HG03439 (cell line): ENCODE measurements around the gene SLC44A2.

Experiments used
- ATAC-seq: cut with Tn5 transposase; IDR thresholded peaks from one replicate; pipeline ENCODE4 v1.9.1; 2021; ENCODE audit warnings: mild to moderate bottlenecking, moderate library complexity; ENCODE audit not compliant: unreplicated experiment

SLC44A2 gene

DNA sequence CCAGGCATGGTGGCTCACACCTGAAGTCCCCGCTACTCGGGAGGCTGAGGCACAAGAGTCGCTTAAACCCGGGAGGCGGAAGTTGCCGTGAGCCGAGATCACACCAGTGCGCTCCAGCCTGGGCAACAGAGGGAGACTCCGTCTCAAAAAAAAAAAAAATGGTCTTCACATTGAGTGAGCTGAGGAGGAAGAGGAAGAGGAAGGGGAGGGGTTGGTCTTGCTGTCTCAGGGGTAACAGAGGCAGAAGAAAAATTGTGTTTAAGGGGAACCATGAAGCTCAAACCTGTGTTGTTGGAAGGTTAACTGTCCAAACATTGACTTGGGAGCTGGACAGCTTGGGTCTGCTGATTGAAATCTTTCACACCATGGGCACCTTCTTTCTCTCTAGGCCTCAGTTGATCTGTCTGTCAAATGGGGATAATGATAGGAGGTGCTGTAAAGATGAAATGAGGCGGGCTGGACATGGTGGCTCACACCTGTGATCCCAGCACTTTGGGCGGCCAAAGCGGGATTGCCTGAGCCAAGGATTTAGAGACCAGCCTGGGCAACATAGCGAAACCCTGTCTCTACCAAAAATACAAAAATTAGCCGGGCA lies 9.8 kb upstream of the SLC44A2 start:
- no peak for ATAC-seq

GRCh38 chr19:10617409-10618121 lies 7.8 kb upstream of the SLC44A2 start:
- ATAC-seq, result no peak

DNA sequence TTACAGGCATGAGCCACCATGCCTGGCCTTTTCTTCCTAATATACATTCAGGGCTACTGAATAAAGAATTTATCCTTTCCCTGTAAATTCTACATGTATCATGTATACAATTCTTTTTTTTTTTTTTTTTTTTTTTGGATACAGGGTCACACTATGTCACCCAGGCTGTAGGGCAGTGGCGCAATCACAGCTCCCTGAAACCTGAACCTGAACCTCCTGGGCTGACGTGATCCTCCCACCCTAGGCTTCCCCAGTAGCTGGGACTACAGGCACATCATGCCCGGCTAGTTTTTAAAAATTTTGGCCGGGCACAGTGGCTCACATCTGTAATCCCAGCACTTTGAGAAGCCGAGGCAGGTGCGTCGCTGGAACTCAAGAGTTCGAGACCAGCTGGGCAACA lies 6.5 kb upstream of the SLC44A2 start:
- no peak for ATAC-seq

- no peak for ATAC-seq
Measured at GRCh38 chr19:10620786-10621185, 4.6 kb upstream of the SLC44A2 start.

DNA sequence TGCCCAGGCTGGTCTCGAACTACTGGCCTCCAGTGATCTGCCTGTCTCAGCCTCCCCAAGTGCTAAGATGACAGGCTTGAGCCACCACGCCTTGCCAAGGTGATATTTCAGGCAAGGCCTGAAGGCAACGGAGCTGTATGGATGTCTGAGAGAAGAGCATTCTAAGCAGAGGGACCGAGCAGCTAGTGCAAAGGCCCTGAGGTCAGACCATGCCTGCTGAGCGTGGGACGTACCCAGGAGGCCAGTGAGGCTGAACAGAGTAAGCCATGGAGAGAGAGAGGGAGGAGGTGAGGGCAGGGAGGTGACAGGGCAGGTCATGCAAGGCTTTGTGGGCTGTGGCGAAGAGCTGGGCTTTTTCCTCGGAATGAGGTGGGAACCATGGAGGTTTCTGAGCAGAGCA lies 3.4 kb upstream of the SLC44A2 start:
- no peak for ATAC-seq

GRCh38 chr19:10624585-10624984 lies 768 bp upstream of the SLC44A2 start:
- no peak for ATAC-seq

- ATAC-seq, result no peak
Measured at GRCh38 chr19:10625762-10626138, 397 bp downstream of the SLC44A2 start.

DNA sequence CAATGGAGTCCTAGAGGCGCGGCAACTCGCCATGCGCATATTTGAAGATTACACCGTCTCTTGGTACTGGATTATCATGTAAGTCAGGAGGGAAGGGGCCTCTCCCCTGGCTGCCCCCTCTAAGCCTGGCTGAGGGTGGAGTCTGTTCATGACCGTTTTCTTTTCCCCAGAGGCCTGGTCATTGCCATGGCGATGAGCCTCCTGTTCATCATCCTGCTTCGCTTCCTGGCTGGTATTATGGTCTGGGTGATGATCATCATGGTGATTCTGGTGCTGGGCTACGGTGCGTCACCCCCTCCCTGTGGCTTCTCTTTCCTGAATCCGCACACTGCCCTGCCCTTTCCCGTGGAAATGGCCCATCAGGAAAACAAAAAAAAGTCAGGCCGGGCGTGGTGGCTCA lies 6.5 kb downstream of the SLC44A2 start:
- no peak for ATAC-seq

DNA sequence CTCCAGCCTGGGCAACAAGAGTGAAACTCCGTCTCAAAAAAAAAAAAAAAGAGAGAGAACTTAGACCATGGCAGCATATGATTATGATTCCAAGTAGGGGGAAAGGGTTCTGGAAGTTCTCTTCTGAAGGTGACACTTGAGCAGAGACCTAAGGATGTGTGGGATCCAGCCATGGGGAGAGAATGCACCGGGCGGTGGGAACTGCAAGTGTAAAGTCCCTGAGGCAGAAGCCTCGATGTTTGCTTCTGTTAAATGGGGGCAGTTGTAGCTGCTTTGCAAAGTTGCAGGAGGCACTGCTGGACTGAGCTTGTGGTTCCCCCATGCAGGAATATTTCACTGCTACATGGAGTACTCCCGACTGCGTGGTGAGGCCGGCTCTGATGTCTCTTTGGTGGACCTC lies 9.1 kb downstream of the SLC44A2 start:
- ATAC-seq, result no peak

DNA sequence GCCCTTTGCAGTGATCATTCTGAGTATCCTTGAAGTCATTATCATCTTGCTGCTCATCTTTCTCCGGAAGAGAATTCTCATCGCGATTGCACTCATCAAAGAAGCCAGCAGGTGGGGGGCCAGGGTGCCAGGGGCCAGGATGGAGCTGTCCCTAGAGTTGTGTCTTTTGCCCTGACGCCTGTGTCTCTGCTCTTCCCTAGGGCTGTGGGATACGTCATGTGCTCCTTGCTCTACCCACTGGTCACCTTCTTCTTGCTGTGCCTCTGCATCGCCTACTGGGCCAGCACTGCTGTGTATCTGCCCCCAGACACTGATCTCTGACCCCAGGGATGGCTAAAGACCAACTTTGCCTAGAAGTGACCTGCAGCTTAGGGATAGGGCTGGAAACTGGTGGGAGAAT lies 9.6 kb downstream of the SLC44A2 start:
- no peak for ATAC-seq

DNA sequence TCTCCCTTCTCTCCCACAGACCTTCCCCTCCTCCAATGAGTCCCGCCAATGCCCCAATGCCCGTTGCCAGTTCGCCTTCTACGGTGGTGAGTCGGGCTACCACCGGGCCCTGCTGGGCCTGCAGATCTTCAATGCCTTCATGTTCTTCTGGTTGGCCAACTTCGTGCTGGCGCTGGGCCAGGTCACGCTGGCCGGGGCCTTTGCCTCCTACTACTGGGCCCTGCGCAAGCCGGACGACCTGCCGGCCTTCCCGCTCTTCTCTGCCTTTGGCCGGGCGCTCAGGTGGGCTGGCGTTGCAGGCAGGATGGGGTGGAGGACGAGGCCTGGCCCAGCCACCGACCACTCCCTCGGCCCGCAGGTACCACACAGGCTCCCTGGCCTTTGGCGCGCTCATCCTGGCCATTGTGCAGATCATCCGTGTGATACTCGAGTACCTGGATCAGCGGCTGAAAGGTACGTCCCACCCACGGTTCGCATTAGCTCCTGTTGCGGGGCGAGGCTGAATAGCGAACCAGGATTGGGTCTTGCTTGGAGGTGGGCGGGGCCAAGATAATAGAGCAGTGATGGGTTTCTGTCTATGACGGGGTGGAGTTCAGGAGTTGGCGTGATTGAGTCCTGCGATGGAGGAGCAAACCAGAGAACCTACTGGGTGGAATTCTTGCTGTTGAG lies 11.1 kb downstream of the SLC44A2 start:
- ATAC-seq, result no peak

DNA sequence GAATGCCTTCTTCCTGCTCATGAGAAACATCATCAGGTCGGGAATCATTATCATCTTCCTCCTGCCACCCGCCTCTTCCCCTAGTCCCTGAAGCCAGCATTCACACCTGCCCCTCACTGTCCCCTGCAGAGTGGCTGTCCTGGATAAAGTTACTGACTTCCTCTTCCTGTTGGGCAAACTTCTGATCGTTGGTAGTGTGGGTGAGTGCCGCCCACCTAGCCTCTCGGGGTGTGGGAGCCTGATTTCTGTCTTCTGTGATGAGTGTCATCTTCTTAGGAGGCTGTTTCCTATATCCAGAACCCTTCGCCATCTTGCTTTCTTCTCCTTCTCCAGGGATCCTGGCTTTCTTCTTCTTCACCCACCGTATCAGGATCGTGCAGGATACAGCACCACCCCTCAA lies 12.5 kb downstream of the SLC44A2 start:
- ATAC-seq, result no peak

GRCh38 chr19:10639836-10640235 lies 14.5 kb downstream of the SLC44A2 start:
- no peak for ATAC-seq

- no peak for ATAC-seq
Measured at GRCh38 chr19:10640361-10640760, 15.0 kb downstream of the SLC44A2 start.

DNA sequence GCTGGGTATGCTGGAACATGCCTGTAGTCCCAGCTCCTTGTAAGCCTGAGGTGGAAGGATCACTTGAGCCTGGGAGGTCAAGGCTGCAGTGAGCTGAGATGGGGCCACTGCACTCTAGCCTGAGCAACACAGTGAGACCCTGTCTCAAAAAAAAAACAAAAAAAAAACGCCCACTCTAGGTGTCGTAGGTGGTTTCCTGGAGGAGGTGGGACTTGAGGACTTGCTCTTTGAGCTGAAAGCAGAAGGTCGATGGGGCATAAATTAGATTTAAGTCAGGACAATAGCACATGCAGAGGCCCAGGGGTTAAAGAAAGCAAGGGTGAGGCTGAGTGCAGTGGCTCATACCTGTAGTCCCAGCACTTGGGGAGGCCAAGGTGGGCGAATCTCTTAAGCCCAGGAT lies 15.9 kb downstream of the SLC44A2 start:
- no peak for ATAC-seq

DNA sequence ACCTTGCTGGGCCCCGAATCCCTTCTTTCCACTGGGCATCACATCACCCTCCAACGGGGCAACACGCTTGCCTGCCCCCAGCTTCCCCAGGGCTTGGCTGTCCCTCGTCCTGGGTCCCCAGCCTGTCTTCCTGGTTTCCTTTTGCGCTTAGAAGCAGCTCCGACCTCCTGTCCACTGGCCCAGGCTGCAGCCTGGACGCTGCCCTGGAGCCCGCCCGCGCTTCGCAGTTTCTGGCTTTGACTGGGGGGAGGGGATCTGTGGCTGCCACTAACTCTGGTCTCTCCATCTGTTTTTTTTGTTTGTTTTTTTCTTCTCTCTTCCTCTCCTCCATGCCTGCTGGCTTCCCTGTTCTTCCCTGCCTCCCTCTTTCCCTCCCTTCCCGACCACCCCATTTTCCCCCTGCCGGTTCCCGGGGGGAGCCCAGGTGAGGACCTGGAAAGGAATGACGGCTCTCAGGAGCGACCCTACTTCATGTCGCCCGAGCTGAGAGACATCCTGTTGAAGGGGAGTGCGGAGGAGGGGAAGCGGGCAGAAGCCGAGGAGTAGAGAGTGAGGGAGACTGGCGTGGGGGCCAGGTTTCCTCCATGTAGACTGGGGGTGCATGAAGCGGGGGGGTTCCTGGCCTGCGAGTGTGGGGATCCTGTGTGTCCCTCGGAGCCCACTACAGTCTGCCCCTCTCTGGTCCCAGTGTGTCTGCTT lies 17.3 kb downstream of the SLC44A2 start:
- ATAC-seq, result no peak

GRCh38 chr19:10643172-10643967 lies 18.0 kb downstream of the SLC44A2 start:
- ATAC-seq, result no peak

- ATAC-seq, result no peak
Measured at GRCh38 chr19:10643968-10644259, 18.6 kb downstream of the SLC44A2 start.

DNA sequence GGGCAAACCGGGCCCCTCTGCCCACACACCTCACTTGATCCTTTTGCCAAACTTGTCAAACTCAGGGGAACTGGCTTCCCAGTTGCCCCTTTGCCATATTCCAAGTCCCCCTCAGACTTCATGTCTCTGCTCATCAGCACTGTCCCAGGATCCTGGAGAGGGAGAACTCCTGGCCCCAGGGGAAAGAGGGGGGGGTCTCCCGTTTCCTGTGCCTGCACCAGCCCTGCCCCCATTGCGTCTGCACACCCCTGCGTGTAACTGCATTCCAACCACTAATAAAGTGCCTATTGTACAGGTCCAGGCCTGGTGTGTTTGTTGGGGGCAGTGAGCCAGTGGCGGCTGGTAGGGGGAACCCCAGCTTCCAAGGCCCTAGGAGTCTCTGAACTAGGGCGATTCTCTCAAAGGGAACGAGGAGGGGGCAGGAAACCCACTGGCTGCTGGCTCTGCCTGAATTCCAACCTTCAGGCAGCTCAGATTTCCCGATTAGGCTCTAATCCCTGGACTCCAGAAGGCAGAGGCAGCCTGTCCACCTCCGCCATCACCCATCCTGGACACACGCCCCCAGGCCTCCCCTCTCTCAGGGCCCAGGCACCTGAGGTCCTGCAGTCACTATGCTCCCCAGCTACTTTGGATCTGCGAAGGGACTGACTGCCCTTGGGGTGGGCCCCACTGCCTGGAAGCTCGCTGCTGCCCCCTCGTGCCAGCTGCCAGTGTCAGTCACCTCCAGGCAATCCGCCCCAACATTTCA lies 19.1 kb downstream of the SLC44A2 start:
- no peak for ATAC-seq

DNA sequence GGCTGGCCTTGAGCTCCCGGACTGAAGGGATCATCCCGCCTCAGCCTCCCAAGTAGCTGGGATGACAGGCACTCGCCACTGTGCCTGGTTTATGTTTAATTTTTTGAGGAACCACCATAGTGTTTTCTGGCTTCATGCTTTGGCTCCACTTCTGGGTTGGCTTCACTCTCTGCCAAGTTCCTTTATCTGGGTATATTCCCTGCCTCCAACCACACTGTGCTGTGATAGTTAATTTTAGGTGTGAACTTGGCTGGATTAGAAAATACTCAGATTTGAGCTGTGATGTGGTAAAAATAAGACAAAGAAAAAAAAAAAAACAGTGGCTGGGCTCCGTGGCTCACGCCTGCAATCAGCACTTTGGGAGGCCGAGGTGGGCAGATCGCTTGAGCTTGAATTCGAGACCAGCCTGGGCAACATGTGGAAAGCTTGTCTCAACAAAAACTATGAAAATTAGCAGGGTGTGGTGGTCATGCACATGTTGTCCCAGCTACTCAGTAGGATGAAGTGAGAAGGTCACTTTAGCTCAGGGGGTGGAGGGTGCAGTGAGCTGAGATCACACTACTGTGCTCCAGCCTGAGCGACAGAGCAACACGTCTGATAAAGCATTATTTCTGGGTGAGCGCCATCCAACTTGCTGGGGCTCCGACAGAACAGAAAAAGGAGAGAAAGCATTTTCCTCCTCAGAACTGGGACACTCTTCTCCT lies 21.3 kb downstream of the SLC44A2 start:
- ATAC-seq, result no peak
